ENCODE data around the gene NKAPD1. TPM values are rescaled to one million over a fixed set of nuclear protein-coding genes. Genes with fewer than 3 reads are reported as not detected.
"Not testable (repeated sequence)": the region's sequence is repeated elsewhere in the genome, so short reads cannot be mapped to it uniquely, and the experiment has no call there.

NKAPD1 gene
- total RNA-seq, 1 donor from 2014 or later, result 24.5 TPM

DNA sequence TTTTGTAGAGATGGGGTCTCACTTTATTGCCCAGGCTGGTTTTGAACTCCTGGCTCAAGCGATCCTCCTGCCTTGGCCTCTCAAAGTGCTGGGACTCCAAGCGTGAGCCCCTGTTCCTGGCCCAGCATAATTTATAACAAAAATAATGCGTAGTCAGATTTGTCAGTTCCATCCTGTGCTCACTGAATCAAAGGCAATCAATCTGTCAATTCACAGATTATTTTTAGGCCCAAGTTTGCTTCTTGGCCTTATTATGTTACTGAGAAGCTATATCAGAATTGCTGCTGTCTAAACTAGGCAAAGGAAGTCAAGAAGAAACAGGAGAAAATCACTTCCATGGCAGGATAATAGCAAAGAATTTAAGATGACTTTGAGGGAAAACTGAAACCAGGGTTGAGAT lies 40.2 kb upstream of the NKAPD1 start:
- H3K27me3 ChIP-seq (ENCODE audit: control insufficient read depth, insufficient read depth, low read length), result no peaks in the 10 kb centered on the region
- H3K4me3 ChIP-seq (ENCODE audit: low read depth, low read length), result no peak overlapping the region
- peaks cover 13% of the 10 kb centered on the region for H3K36me3 ChIP-seq (ENCODE audit: control insufficient read depth, insufficient read depth, low read length)
- TF ChIP-seq, protein P1, sequence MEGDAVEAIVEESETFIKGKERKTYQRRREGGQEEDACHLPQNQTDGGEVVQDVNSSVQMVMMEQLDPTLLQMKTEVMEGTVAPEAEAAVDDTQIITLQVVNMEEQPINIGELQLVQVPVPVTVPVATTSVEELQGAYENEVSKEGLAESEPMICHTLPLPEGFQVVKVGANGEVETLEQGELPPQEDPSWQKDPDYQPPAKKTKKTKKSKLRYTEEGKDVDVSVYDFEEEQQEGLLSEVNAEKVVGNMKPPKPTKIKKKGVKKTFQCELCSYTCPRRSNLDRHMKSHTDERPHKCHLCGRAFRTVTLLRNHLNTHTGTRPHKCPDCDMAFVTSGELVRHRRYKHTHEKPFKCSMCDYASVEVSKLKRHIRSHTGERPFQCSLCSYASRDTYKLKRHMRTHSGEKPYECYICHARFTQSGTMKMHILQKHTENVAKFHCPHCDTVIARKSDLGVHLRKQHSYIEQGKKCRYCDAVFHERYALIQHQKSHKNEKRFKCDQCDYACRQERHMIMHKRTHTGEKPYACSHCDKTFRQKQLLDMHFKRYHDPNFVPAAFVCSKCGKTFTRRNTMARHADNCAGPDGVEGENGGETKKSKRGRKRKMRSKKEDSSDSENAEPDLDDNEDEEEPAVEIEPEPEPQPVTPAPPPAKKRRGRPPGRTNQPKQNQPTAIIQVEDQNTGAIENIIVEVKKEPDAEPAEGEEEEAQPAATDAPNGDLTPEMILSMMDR (IDR thresholded peaks at IDR 0.05; ENCODE audit: insufficient read depth, low read length, severe bottlenecking), result no peak
- FAIRE-seq (no peak), DNase-seq (ENCODE audit: low read depth) (no peak)

DNA sequence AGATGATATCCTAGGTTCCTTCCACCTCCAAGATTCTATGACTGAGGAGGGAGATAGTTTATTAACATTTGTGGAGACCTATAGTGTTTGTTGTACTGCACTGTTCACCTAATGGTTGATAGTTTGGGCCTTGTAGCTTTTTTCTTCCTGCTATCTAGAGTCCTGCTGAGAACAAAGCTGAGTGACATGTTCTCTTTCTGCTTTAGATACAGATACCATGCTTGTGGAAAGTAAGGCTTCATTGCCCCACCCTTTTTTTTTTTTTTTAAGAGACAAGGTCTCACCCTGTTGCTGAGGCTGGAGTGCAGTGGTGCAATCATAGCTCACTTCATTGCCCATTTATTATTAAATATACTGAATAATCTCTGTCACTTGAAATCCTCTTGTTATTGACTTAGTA lies 36.6 kb upstream of the NKAPD1 start:
- TF ChIP-seq, protein P1 (IDR thresholded peaks at IDR 0.05; ENCODE audit: insufficient read depth, low read length, severe bottlenecking), result no peak

DNA sequence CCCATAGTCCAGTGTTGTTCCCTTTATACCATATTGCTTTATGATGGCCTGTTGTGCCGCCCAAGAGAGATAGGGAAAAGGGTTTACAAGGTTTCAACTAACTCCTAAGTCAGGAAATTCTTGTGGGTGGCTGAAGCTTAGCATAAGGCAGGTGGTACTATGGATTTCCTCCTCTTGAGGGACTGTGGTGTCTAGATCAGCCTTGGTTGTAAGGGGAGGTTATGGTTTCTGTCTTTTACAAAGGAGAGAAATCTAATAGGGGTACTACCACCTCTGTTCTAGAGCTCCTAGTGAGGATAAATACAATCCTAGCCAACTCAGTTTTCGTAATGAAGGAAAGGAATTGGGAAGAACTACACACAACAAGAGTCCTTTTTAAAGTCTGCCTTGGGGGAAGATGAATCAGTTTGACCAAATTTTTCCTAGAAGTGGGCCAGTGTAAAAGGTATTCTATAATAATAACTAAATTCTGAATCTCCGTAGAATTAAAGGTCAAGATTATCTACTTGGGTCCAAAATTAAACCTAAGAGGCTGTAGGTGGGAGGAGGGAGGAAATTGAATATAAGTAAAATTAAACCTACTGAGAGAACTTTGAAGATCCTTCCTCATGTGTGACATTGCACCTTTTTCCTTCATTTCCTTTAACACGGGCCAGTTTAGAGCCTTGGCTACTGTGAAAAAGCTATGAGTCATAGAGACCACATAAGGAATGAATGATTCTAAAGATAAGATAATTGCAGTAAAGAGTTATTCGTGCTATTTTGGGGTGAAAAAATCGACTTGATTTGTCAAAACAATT lies 31.7 kb upstream of the NKAPD1 start:
- FAIRE-seq, result no peak
- Histone ChIP-seq H3K4me3 (ENCODE audit: low read depth, low read length) (no peak overlapping the region), H3K27me3 (ENCODE audit: control insufficient read depth, insufficient read depth, low read length) (no peaks in the 10 kb centered on the region), H3K36me3 (ENCODE audit: control insufficient read depth, insufficient read depth, low read length) (peaks cover 4% of the 10 kb centered on the region)
- TF ChIP-seq, protein P1 (IDR thresholded peaks at IDR 0.05; ENCODE audit: insufficient read depth, low read length, severe bottlenecking), result no peak
- DNase-seq (ENCODE audit: low read depth), result peak; percentile 35

More for the DNA sequence above, 36.6 kb upstream of the NKAPD1 start:
- FAIRE-seq (no peak), DNase-seq (ENCODE audit: low read depth) (no peak)
- Histone ChIP-seq H3K27me3 (ENCODE audit: control insufficient read depth, insufficient read depth, low read length) (no peaks in the 10 kb centered on the region), H3K4me3 (ENCODE audit: low read depth, low read length) (no peak overlapping the region), H3K36me3 (ENCODE audit: control insufficient read depth, insufficient read depth, low read length) (peaks cover 8% of the 10 kb centered on the region)

DNA sequence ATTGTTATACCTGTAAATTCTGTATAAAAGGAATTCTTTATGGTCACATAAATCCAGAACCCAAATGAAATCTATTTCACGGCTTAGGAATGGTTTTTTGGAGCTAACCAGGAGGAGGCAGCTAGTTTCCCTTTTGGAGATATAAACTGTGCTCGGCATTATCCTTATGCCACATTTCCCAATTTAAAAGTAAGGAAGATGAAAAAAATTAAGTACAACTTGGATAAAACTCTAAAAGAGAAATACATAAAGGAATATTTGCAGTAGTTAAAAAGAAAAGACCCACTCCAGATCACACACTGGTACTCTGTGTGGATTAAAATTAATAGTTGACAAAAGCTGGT lies 31.2 kb upstream of the NKAPD1 start:
- peaks cover 2% of the 10 kb centered on the region for H3K36me3 ChIP-seq (ENCODE audit: control insufficient read depth, insufficient read depth, low read length)
- FAIRE-seq, result no peak

DNA sequence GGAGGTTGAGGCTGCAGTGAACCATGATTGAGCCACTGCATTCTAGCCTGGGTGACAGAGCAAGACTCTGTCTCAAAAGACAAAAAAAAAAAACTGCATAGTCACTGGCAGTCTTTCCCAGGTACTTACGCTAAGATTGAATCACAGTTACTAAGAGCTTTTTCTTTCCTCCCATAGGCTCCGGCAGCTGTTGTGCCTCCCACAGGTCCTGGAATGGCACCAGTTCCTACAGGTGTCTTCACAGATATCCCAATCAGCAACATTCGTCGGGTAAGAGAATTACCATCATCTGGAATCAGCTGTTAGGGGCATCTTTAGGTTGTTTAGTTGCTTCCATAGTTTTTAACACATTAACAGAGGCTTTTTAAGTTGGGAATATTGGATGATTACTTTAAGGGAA lies 29.1 kb upstream of the NKAPD1 start:
- no peaks in the 10 kb centered on the region for H3K27me3 ChIP-seq (ENCODE audit: control insufficient read depth, insufficient read depth, low read length)
- peaks cover 2% of the 10 kb centered on the region for H3K36me3 ChIP-seq (ENCODE audit: control insufficient read depth, insufficient read depth, low read length)
- FAIRE-seq (no peak), DNase-seq (ENCODE audit: low read depth) (no peak)
- TF ChIP-seq, protein P1 (IDR thresholded peaks at IDR 0.05; ENCODE audit: insufficient read depth, low read length, severe bottlenecking), result no peak
- no peak overlapping the region for H3K4me3 ChIP-seq (ENCODE audit: low read depth, low read length)

More for the DNA sequence above, 31.2 kb upstream of the NKAPD1 start:
- Histone ChIP-seq H3K4me3 (ENCODE audit: low read depth, low read length) (no peak overlapping the region), H3K27me3 (ENCODE audit: control insufficient read depth, insufficient read depth, low read length) (no peaks in the 10 kb centered on the region)
- no peak for DNase-seq (ENCODE audit: low read depth)
- TF ChIP-seq, protein P1 (IDR thresholded peaks at IDR 0.05; ENCODE audit: insufficient read depth, low read length, severe bottlenecking), result no peak

DNA sequence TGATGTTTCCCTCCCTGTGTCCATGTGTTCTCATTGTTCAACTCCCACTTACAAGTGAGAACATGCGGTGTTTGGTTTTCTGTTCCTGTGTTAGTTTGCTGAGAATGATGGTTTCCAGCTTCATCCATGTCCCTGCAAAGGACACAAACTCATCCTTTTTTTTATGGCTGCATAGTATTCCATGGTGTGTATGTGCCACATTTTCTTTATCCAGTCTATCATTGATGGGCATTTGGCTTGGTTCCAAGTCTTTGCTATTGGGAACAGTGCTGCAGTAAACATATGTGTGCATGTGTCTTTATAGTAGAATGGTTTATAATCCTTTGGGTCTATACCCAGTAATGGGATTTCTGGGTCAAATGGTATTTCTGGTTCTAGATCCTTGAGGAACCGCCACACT lies 27.5 kb upstream of the NKAPD1 start:
- not testable (repeated sequence) for H3K4me3 ChIP-seq (ENCODE audit: low read depth, low read length); H3K27me3 ChIP-seq (ENCODE audit: control insufficient read depth, insufficient read depth, low read length); FAIRE-seq; H3K36me3 ChIP-seq (ENCODE audit: control insufficient read depth, insufficient read depth, low read length); DNase-seq (ENCODE audit: low read depth)

DNA sequence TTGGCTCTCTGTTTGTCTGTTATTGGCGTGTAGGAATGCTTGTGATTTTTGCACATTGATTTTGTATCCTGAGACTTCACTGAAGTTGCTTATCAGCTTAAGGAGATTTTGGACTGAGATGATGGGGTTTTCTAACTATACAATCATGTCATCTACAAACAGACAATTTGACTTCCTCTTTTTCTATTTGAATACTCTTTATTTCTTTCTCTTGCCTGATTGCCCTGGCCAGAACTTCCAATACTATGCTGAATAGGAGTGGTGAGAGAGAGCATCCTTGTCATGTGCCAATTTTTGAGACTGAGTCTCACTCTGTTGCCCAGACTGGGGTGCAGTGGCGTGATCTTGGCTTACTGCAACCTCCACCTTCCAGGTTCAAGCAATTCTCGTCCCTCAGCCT lies 25.8 kb upstream of the NKAPD1 start:
- DNase-seq (ENCODE audit: low read depth); H3K27me3 ChIP-seq (ENCODE audit: control insufficient read depth, insufficient read depth, low read length); H3K4me3 ChIP-seq (ENCODE audit: low read depth, low read length); H3K36me3 ChIP-seq (ENCODE audit: control insufficient read depth, insufficient read depth, low read length); FAIRE-seq: not testable (repeated sequence)
